Erythroblast (primary cell): ENCODE data around the gene CYSLTR2.

ENCODE experiments used
- GATA1 ChIP-seq: IDR thresholded peaks from 2 replicates; pipeline ENCODE4 v1.6.1; 2011; ENCODE audit warnings: low read depth, mild to moderate bottlenecking, control low read depth, low read length, moderate library complexity
- POLR2A ChIP-seq: IDR thresholded peaks from 2 replicates; pipeline ENCODE4 v1.6.1; 2011; ENCODE audit warnings: mild to moderate bottlenecking, low read length

DNA sequence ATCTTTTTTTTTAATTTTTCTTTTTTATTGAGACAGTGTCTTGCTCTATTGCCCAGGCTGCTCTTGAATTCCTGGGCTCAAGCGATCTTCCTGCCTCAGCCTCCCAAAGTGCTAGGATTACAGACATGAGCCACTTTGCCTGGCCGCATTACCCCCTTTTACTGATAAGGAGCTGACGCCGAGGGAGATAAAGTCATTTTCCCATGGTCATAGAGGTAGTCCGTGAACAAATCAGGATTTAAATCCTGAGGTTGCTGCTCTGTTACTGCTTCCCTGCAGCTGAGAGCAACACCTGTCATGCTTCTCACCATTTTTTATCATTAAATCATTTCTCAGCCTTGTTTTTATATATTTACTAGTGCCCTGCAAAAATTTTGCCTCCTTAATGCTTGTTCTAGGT, 7.4 kb downstream of the CYSLTR2 start:
- no peak for TF ChIP-seq POLR2A
- TF ChIP-seq GATA1, result no peak
